ENCODE data around the gene RAD17. TPM values are rescaled to one million over a fixed set of nuclear protein-coding genes. Genes with fewer than 3 reads are reported as not detected.
A peak's percentile ranks its signal among the peaks of the same experiment; 100 is the strongest.
"Not testable (repeated sequence)": the region's sequence is repeated elsewhere in the genome, so short reads cannot be mapped to it uniquely, and the experiment has no call there.

Gene RAD17
- polyA plus RNA-seq, 1 donor (not counting 4 experiments of a cell fraction or from before 2014, with no cell fraction given) = 23.0 TPM

- no peak for DNase-seq (ENCODE audit: low read depth, low spot score)
- no peak overlapping the region for H3K4me2 ChIP-seq (ENCODE audit: control insufficient read depth, extremely low read depth, insufficient read depth, low read depth, low read length)
- no peaks in the 10 kb centered on the region for H3K36me3 ChIP-seq (ENCODE audit: control insufficient read depth in 2 of 2, extremely low read depth in 1 of 2, insufficient read depth in 2 of 2, low read length in 2 of 2)
Measured at GRCh38 chr5:69329905-69330489, 39.6 kb upstream of the RAD17 start.

DNA sequence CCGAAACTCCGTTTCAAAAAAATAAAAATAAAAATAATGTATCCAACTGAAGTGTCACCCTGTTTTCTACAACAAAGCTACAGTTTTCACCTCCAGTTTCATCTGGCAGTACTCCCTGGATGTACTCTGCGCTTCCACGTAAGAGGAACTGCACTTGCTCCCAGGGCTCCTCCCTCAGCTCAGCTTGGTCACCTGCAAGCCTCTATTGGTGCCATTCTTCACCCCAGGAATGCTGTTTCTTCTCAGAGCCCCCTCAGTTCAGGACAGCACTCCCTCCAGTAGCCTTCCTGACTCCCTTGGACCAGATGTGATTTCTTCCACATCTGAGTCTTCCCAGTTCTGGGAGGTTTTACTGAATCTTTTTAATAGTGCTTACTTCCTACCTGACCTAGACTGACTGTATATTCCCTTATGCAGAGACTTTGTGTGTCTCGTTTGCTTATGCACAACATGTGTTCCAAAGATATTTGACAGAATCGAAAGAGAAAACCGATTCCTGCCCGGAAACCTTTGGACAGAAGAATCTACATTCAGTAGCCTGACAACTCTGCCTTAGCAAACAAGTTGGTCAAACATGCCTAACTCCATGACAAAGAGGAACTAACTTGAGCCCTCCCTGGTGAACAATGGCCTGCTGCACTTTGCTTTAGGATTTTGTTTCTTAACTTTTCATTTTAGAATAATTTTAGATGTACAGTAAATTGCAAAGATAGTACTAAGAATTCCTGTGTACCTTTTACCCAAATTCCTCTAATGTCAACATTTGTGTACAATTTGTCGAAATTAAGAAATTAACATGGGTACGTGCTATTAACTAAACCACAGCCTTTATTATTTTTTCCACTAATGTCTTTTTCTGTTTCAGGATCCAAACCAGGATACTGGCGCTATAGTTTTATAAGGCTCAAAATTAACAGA is 37.8 kb upstream of the RAD17 start:
- peaks cover 10% of the 10 kb centered on the region for H3K4me1 ChIP-seq (ENCODE audit: control insufficient read depth, extremely low read depth, insufficient read depth, low read length)
- H3K4me3 ChIP-seq (ENCODE audit: control insufficient read depth in 2 of 3, extremely low read depth in 1 of 3, insufficient read depth in 2 of 3, low read depth in 1 of 3, low read length in 3 of 3) = peak overlapping the region; percentile 76 to 85 (median 84)
- H3K79me2 ChIP-seq (ENCODE audit: control insufficient read depth, insufficient read depth, low read length) = peaks cover 3% of the 10 kb centered on the region
- no peaks in the 10 kb centered on the region for H4K20me1 ChIP-seq (ENCODE audit: control insufficient read depth, extremely low read depth, insufficient read depth, low read length)
- no peaks in the 10 kb centered on the region for H3K9me1 ChIP-seq (ENCODE audit: control insufficient read depth, extremely low read depth, insufficient read depth, low read length)
- TF ChIP-seq EZH2 (IDR thresholded peaks at IDR 0.05; ENCODE audit: low read length) (no peak), CTCF (optimal IDR thresholded peaks at IDR 0.05 in 1 of 3, IDR thresholded peaks at IDR 0.05 in 1 of 3, conservative IDR thresholded peaks at IDR 0.05 in 1 of 3; ENCODE audit: extremely low read depth in 1 of 3, insufficient read depth in 2 of 3, low read length in 3 of 3) (no peak)
- peak overlapping the region; percentile 97 for H3K4me2 ChIP-seq (ENCODE audit: control insufficient read depth, extremely low read depth, insufficient read depth, low read depth, low read length)
- FAIRE-seq (no peak), DNase-seq (ENCODE audit: low read depth, low spot score) (no peak)
- H3K27me3 ChIP-seq (ENCODE audit: control insufficient read depth, extremely low read depth, insufficient read depth, low read length) = no peaks in the 10 kb centered on the region
- H3K9ac ChIP-seq (ENCODE audit: control insufficient read depth, extremely low read depth, insufficient read depth, low read length) = peak overlapping the region; percentile 84
- H3K27ac ChIP-seq (ENCODE audit: control insufficient read depth, insufficient read depth, low read length) = peak overlapping the region; percentile 72
- peak overlapping the region; percentile 99 for H2AFZ ChIP-seq (ENCODE audit: control insufficient read depth, low read length)
- H3K36me3 ChIP-seq (ENCODE audit: control insufficient read depth in 2 of 2, extremely low read depth in 1 of 2, insufficient read depth in 2 of 2, low read length in 2 of 2) = no peaks in the 10 kb centered on the region
- H3K9me3 ChIP-seq (ENCODE audit: control insufficient read depth, low read depth, low read length) = no peaks in the 10 kb centered on the region
- dilution Hi-C loops (cut with MboI; ENCODE audit: extremely low pct_ligation_motif_present, low sequenced_read_pairs) = no loop called here

More at GRCh38 chr5:69329905-69330489, 39.6 kb upstream of the RAD17 start:
- H3K79me2 ChIP-seq (ENCODE audit: control insufficient read depth, insufficient read depth, low read length) = peaks cover 3% of the 10 kb centered on the region
- no peaks in the 10 kb centered on the region for H4K20me1 ChIP-seq (ENCODE audit: control insufficient read depth, extremely low read depth, insufficient read depth, low read length)
- no peaks in the 10 kb centered on the region for H3K27me3 ChIP-seq (ENCODE audit: control insufficient read depth, extremely low read depth, insufficient read depth, low read length)
- no peak overlapping the region for H2AFZ ChIP-seq (ENCODE audit: control insufficient read depth, low read length)
- peaks cover 10% of the 10 kb centered on the region for H3K4me1 ChIP-seq (ENCODE audit: control insufficient read depth, extremely low read depth, insufficient read depth, low read length)
- dilution Hi-C loops (cut with MboI; ENCODE audit: extremely low pct_ligation_motif_present, low sequenced_read_pairs) = no loop called here
- no peaks in the 10 kb centered on the region for H3K9me3 ChIP-seq (ENCODE audit: control insufficient read depth, low read depth, low read length)
- TF ChIP-seq CTCF (optimal IDR thresholded peaks at IDR 0.05 in 1 of 3, IDR thresholded peaks at IDR 0.05 in 1 of 3, conservative IDR thresholded peaks at IDR 0.05 in 1 of 3; ENCODE audit: extremely low read depth in 1 of 3, insufficient read depth in 2 of 3, low read length in 3 of 3) = no peak
- no peak for TF ChIP-seq EZH2 (IDR thresholded peaks at IDR 0.05; ENCODE audit: low read length)
- H3K27ac ChIP-seq (ENCODE audit: control insufficient read depth, insufficient read depth, low read length) = no peak overlapping the region
- FAIRE-seq = no peak
- no peak overlapping the region for H3K4me3 ChIP-seq (ENCODE audit: control insufficient read depth in 2 of 3, extremely low read depth in 1 of 3, insufficient read depth in 2 of 3, low read depth in 1 of 3, low read length in 3 of 3)
- no peaks in the 10 kb centered on the region for H3K9me1 ChIP-seq (ENCODE audit: control insufficient read depth, extremely low read depth, insufficient read depth, low read length)
- no peak overlapping the region for H3K9ac ChIP-seq (ENCODE audit: control insufficient read depth, extremely low read depth, insufficient read depth, low read length)

GRCh38 chr5:69333668-69334315 is 35.8 kb upstream of the RAD17 start:
- H3K4me1 ChIP-seq (ENCODE audit: control insufficient read depth, extremely low read depth, insufficient read depth, low read length); H3K9ac ChIP-seq (ENCODE audit: control insufficient read depth, extremely low read depth, insufficient read depth, low read length); H3K27ac ChIP-seq (ENCODE audit: control insufficient read depth, insufficient read depth, low read length); H2AFZ ChIP-seq (ENCODE audit: control insufficient read depth, low read length); H3K9me3 ChIP-seq (ENCODE audit: control insufficient read depth, low read depth, low read length); FAIRE-seq; H3K9me1 ChIP-seq (ENCODE audit: control insufficient read depth, extremely low read depth, insufficient read depth, low read length); DNase-seq (ENCODE audit: low read depth, low spot score); H3K36me3 ChIP-seq (ENCODE audit: control insufficient read depth in 2 of 2, extremely low read depth in 1 of 2, insufficient read depth in 2 of 2, low read length in 2 of 2); H3K4me3 ChIP-seq (ENCODE audit: control insufficient read depth in 2 of 3, extremely low read depth in 1 of 3, insufficient read depth in 2 of 3, low read depth in 1 of 3, low read length in 3 of 3); H3K79me2 ChIP-seq (ENCODE audit: control insufficient read depth, insufficient read depth, low read length); H3K4me2 ChIP-seq (ENCODE audit: control insufficient read depth, extremely low read depth, insufficient read depth, low read depth, low read length); H3K27me3 ChIP-seq (ENCODE audit: control insufficient read depth, extremely low read depth, insufficient read depth, low read length); H4K20me1 ChIP-seq (ENCODE audit: control insufficient read depth, extremely low read depth, insufficient read depth, low read length); dilution Hi-C loops (cut with MboI; ENCODE audit: extremely low pct_ligation_motif_present, low sequenced_read_pairs): not testable (repeated sequence)

All from keratinocyte (primary cell).